Smooth muscle cell of the umbilical artery (primary cell): Measurements from ENCODE around the gene LRRC52. TPM values are rescaled to one million over a fixed set of nuclear protein-coding genes. Genes with fewer than 3 reads are reported as not detected.

ENCODE experiments used
- total RNA-seq: library from RNA; depleted of rRNA; stranded (reverse); fragments of >200 nt; gene quantifications from 2 replicates; pipeline ENCODE4 v1.2.3, GENCODE V29; 2014

The LRRC52 gene, protein sequence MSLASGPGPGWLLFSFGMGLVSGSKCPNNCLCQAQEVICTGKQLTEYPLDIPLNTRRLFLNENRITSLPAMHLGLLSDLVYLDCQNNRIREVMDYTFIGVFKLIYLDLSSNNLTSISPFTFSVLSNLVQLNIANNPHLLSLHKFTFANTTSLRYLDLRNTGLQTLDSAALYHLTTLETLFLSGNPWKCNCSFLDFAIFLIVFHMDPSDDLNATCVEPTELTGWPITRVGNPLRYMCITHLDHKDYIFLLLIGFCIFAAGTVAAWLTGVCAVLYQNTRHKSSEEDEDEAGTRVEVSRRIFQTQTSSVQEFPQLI
- total RNA-seq = not detected in 2 replicates

DNA sequence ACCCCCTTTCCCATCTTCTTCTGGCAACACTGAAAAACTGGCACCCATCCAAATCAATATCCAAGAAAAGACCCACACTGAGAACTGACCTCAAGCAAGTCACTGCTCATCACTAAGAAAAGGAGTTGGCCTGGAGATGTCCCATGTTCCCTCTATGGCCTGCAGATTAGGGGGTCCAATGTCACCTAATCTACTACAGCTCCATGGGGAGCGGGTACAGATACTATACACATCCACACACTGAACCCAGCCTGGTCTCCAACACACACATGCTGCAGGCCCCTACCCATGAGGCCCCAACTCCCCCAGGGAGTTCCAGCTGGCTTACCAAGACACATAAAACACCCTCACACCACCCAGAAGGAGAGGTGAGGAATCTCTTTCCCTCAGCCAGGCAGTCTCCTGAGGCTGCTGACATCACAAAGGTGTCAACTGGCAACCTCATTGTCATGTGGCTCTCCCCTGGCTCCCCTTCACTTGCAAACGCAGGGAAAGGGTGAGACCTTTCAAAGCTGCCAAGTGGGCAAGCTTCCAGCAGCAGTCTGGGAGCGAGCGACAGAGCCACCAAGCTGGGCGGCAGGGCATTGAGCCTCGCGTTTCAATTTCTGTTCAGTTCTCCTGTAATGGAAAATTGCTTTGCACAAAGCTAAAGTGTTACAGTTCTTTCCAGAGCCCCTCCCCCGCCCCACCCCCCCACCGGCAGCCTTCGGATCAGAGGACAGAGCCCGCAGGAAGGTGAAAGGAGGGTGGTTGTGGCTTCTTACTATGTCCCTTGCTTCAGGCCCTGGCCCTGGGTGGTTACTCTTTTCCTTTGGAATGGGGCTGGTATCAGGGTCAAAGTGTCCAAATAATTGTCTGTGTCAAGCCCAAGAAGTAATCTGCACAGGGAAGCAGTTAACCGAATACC is at the start of gene LRRC52:
LRRC52 (plus strand) TSS at position 469 of the 907 bp plus-strand sequence; CDS start at position 766, 297 bp downstream.

Other genes starting within 250 kb of the LRRC52 start
- not detected in 2 replicates for gene LMX1A, start 187.3 kb upstream of the LRRC52 start, total RNA-seq
- gene RXRG, start 98.9 kb upstream of the LRRC52 start, total RNA-seq = not detected in 2 replicates
- 103 and 139 TPM in 2 replicates for gene MGST3, start 87.2 kb downstream of the LRRC52 start, total RNA-seq
- gene ALDH9A1, start 154.6 kb downstream of the LRRC52 start, total RNA-seq = 123 and 146 TPM in 2 replicates
- 67.2 and 97.7 TPM in 2 replicates for gene TMCO1, start 224.9 kb downstream of the LRRC52 start, total RNA-seq